ENCODE results near the gene IQGAP2.
"Not testable (repeated sequence)": the region's sequence is repeated elsewhere in the genome, so short reads cannot be mapped to it uniquely, and the experiment has no call there.

Gene IQGAP2

DNA sequence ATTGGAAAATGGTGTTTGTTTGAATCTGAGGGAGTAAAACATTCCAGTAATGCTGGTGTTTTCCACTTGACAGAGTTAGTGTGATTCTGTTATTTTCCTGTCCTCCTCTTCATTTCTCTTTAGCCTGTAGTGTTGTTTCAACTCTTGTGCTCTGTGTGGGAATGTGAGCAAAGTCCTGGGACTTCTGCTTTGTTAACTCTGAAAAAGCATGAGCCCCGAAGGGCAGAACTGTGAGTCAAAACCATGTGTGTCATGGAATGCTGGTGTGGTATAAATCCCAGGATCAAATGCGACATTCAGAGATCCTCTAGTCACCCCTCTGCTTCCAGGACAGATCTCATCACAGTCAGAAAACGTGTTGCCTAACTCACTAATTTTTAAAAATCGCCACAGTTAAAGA is 321.8 kb downstream of the IQGAP2 start:
- H3K9me3 ChIP-seq (ENCODE audit: insufficient read depth, low read depth, low read length): peaks cover 16% of the 10 kb centered on the region
- no peak overlapping the region for H3K4me3 ChIP-seq (ENCODE audit: low read length)
- no peaks in the 10 kb centered on the region for H3K27me3 ChIP-seq (ENCODE audit: insufficient read depth, low read length)
- H3K9ac ChIP-seq (ENCODE audit: low read depth, low read length): no peak overlapping the region
- H3K27ac ChIP-seq (ENCODE audit: low read length): no peak overlapping the region
- H3K36me3 ChIP-seq (ENCODE audit: insufficient read depth, low read depth, low read length): peaks cover 14% of the 10 kb centered on the region; the same call in 1 of the 2 replicates
- peaks cover 3% of the 10 kb centered on the region; the same call in 1 of the 2 replicates for H3K4me1 ChIP-seq (ENCODE audit: insufficient read depth, low read length)

GRCh38 chr5:76728965-76729364 is 325.9 kb downstream of the IQGAP2 start:
- Histone ChIP-seq H3K9me3 (ENCODE audit: insufficient read depth, low read depth, low read length) (peaks cover 21% of the 10 kb centered on the region), H3K36me3 (ENCODE audit: insufficient read depth, low read depth, low read length) (peaks cover 39% of the 10 kb centered on the region), H3K9ac (ENCODE audit: low read depth, low read length) (no peak overlapping the region), H3K27ac (ENCODE audit: low read length) (no peak overlapping the region), H3K4me1 (ENCODE audit: insufficient read depth, low read length) (peaks cover 3% of the 10 kb centered on the region; the same call in 1 of the 2 replicates), H3K27me3 (ENCODE audit: insufficient read depth, low read length) (no peaks in the 10 kb centered on the region), H3K4me3 (ENCODE audit: low read length) (no peak overlapping the region)

DNA sequence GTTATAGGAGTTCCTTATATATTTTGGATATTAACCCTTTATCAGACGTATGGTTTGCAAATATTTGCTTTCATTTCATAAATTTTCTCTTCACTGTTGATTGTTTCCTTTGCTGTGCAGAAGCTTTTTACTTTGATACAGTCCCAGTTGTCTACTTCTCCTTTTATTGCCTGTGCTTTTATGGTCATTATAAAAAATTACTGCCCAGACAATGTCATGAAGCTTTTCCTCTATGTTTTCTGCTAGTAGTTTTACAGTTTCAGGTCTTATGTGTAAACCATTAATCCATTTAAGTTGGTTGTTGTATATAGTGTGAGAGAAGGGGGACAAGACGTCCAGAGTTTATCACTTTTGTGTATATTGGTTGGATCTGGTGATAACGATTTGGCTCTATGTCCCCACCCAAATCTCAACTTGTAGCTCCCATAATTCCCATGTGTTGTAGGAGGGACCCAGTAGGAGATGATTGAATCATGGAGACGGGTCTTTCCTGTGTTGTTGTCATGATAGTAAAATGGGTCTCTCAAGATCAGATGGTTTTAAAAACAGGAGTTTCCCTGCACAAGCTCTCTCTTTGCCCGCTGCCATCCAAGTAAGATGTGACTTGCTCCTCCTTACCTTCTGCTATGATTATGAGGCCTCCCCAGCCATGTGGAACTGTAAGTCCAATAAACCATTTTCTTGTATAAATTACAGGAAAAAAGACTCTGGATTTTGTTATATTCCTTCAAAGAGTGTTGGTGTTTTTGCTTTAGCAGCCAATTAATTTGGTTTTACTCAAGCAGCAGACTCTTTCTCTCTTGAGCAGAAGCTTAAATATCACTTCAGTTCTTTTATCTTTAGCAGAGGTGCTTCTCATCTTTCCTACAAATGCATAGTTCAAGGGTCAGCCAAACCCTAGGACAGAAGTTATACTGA is 326.5 kb downstream of the IQGAP2 start:
- no peak overlapping the region for H3K4me3 ChIP-seq (ENCODE audit: low read length)
- no peak overlapping the region for H3K9ac ChIP-seq (ENCODE audit: low read depth, low read length)
- H3K4me1 ChIP-seq (ENCODE audit: insufficient read depth, low read length): peaks cover 2% of the 10 kb centered on the region; the same call in 1 of the 2 replicates
- H3K27me3 ChIP-seq (ENCODE audit: insufficient read depth, low read length): no peaks in the 10 kb centered on the region
- peaks cover 21% of the 10 kb centered on the region for H3K9me3 ChIP-seq (ENCODE audit: insufficient read depth, low read depth, low read length)
- H3K27ac ChIP-seq (ENCODE audit: low read length): no peak overlapping the region
- peaks cover 46% of the 10 kb centered on the region for H3K36me3 ChIP-seq (ENCODE audit: insufficient read depth, low read depth, low read length)

DNA sequence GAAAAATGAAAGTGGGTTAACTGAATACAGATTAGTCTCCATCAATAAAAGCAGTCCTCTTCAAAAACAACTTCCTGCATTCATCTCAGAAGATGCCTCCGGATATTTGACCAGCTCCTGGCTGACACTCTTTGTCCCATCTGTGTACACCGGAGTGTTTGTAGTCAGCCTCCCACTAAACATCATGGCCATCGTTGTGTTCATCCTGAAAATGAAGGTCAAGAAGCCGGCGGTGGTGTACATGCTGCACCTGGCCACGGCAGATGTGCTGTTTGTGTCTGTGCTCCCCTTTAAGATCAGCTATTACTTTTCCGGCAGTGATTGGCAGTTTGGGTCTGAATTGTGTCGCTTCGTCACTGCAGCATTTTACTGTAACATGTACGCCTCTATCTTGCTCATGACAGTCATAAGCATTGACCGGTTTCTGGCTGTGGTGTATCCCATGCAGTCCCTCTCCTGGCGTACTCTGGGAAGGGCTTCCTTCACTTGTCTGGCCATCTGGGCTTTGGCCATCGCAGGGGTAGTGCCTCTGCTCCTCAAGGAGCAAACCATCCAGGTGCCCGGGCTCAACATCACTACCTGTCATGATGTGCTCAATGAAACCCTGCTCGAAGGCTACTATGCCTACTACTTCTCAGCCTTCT is 329.4 kb downstream of the IQGAP2 start:
- H3K9me3 ChIP-seq (ENCODE audit: insufficient read depth, low read depth, low read length): peaks cover 21% of the 10 kb centered on the region
- no peaks in the 10 kb centered on the region for H3K4me1 ChIP-seq (ENCODE audit: insufficient read depth, low read length)
- no peak overlapping the region for H3K9ac ChIP-seq (ENCODE audit: low read depth, low read length)
- no peak overlapping the region for H3K4me3 ChIP-seq (ENCODE audit: low read length)
- peaks cover 43% of the 10 kb centered on the region for H3K36me3 ChIP-seq (ENCODE audit: insufficient read depth, low read depth, low read length)
- no peaks in the 10 kb centered on the region for H3K27me3 ChIP-seq (ENCODE audit: insufficient read depth, low read length)
- H3K27ac ChIP-seq (ENCODE audit: low read length): no peak overlapping the region

DNA sequence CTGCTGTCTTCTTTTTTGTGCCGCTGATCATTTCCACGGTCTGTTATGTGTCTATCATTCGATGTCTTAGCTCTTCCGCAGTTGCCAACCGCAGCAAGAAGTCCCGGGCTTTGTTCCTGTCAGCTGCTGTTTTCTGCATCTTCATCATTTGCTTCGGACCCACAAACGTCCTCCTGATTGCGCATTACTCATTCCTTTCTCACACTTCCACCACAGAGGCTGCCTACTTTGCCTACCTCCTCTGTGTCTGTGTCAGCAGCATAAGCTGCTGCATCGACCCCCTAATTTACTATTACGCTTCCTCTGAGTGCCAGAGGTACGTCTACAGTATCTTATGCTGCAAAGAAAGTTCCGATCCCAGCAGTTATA is 329.9 kb downstream of the IQGAP2 start:
- H3K36me3 ChIP-seq (ENCODE audit: insufficient read depth, low read depth, low read length): peaks cover 43% of the 10 kb centered on the region
- H3K27me3 ChIP-seq (ENCODE audit: insufficient read depth, low read length): no peaks in the 10 kb centered on the region
- H3K27ac ChIP-seq (ENCODE audit: low read length): no peak overlapping the region
- peaks cover 21% of the 10 kb centered on the region for H3K9me3 ChIP-seq (ENCODE audit: insufficient read depth, low read depth, low read length)
- H3K4me1 ChIP-seq (ENCODE audit: insufficient read depth, low read length): no peaks in the 10 kb centered on the region
- H3K4me3 ChIP-seq (ENCODE audit: low read length): no peak overlapping the region
- no peak overlapping the region for H3K9ac ChIP-seq (ENCODE audit: low read depth, low read length)

DNA sequence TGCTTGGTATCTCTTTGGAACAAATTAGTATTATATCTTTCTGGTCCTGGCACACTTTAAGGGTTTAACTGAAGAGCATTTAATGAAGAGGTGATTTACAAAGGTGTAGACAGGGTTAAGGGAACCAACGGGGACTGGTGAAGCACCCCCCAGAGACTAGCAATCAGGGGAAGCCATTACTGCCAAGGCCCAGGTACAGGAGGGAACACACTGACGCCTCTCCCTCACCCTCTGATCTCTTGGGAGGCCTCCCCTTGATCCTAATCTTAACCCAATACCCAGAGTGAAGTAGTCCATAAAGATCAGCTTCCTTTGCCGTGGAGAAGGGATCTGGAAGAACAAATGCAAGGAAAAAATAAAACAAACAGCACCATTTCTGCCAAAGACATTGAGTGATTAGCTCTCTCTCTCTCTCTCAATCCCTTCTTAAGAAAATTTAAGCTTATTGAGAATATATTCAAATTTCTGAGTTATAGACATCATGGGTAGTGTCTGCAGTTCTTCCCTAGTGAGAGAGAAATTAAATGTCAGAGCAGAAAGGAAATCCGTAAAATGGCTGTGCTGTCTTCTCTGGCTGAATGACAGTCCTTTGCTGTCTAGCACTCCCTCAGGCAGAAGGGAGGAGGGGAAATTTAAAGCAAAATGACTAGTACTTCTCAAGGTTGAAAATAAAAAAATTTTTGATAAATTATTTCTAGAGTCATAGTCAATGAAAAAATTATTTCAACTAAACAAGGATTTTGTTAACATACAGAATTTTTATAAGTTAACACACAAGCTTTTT is 332.9 kb downstream of the IQGAP2 start:
- Histone ChIP-seq H3K9me3 (ENCODE audit: insufficient read depth, low read depth, low read length) (no peaks in the 10 kb centered on the region), H3K4me1 (ENCODE audit: insufficient read depth, low read length) (no peaks in the 10 kb centered on the region), H3K27ac (ENCODE audit: low read length) (no peak overlapping the region), H3K36me3 (ENCODE audit: insufficient read depth, low read depth, low read length) (peaks cover 24% of the 10 kb centered on the region), H3K27me3 (ENCODE audit: insufficient read depth, low read length) (no peaks in the 10 kb centered on the region), H3K9ac (ENCODE audit: low read depth, low read length) (no peak overlapping the region), H3K4me3 (ENCODE audit: low read length) (no peak overlapping the region)

DNA sequence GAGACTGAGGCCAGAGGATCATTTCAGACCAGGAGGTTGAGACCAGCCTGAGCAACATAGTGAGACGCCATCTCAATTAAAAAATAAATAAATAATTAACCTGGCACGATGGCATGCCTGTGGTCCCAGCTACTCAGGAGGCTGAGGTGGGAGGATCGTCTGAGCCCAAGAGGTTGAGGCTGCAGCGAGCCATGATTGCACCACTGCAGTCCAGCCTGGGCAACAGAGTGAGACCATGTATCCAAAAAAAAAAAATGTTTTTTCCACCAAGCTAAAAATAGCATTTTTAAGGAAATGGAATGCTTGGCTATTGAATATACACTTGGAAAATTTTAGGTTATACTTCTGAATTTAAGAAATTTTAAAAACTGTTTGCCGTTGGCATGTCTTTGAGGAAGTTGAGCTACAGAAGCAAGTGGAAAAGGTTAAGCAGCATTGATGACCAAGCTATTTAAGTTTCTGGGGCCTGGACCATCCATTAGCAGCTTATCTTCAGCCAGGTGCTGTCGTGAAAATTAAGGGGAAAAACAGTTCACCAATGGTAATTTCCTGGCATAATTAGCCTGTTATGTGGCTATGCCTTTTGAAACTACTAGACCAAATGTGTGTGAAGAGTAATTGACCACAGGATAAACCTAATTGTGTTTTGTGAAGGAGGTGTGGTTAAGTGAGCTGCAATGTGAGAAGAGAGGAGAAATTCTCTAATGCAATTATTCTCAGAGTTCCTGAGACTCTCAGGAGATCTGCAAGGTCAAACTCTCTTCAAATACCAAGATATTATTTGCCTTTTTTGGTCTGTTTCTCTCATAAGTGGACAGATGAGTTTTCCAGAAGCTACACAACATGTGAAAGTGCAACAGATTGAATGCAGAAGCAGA is 333.8 kb downstream of the IQGAP2 start:
- Histone ChIP-seq H3K36me3 (ENCODE audit: insufficient read depth, low read depth, low read length) (peaks cover 24% of the 10 kb centered on the region), H3K9ac (ENCODE audit: low read depth, low read length) (no peak overlapping the region), H3K9me3 (ENCODE audit: insufficient read depth, low read depth, low read length) (no peaks in the 10 kb centered on the region), H3K4me3 (ENCODE audit: low read length) (no peak overlapping the region), H3K27ac (ENCODE audit: low read length) (no peak overlapping the region), H3K27me3 (ENCODE audit: insufficient read depth, low read length) (no peaks in the 10 kb centered on the region), H3K4me1 (ENCODE audit: insufficient read depth, low read length) (no peaks in the 10 kb centered on the region)

DNA sequence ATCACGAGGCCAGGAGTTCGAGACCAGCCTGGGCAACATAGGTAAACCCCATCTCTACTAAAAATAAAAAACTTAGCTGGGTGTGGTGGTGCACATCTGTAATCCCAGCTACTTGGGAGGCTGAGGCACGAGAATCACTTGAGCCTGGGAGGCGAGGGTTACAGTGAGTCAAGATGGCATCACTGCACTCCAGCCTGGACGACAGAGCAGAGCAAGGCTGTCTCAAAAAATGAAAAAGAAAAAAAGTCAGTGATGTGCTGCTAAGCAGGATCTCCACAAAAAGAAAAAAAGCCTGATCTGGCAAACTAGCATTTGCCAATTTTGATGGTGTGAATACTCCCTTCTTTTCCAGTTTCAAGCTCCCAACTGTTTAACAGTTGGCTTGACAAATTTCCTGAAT is 334.8 kb downstream of the IQGAP2 start:
- no peak overlapping the region for H3K27ac ChIP-seq (ENCODE audit: low read length)
- H3K27me3 ChIP-seq (ENCODE audit: insufficient read depth, low read length): no peaks in the 10 kb centered on the region
- no peaks in the 10 kb centered on the region for H3K4me1 ChIP-seq (ENCODE audit: insufficient read depth, low read length)
- H3K9ac ChIP-seq (ENCODE audit: low read depth, low read length): no peak overlapping the region
- peaks cover 17% of the 10 kb centered on the region for H3K36me3 ChIP-seq (ENCODE audit: insufficient read depth, low read depth, low read length)
- no peak overlapping the region for H3K4me3 ChIP-seq (ENCODE audit: low read length)
- no peaks in the 10 kb centered on the region for H3K9me3 ChIP-seq (ENCODE audit: insufficient read depth, low read depth, low read length)

DNA sequence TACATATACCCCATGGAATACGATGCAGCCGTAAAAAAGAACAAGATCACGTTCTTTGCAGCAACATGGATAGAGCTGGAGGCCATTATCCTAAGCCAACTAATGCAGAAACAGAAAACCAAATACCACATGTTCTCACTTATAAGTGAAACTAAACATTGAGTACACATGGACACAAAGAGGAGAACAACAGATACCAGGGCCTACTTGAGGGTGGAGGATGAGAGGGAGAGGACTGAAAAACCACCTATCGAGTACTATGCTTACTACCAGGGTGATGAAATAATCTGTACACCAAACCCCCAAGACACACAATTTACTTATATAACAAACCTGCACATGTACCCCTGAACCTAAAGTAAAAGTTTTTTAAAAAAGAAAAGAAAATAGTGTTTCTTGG is 338.4 kb downstream of the IQGAP2 start:
- not testable (repeated sequence) for H3K9me3 ChIP-seq (ENCODE audit: insufficient read depth, low read depth, low read length); H3K9ac ChIP-seq (ENCODE audit: low read depth, low read length); H3K4me1 ChIP-seq (ENCODE audit: insufficient read depth, low read length); H3K4me3 ChIP-seq (ENCODE audit: low read length); H3K27me3 ChIP-seq (ENCODE audit: insufficient read depth, low read length); H3K36me3 ChIP-seq (ENCODE audit: insufficient read depth, low read depth, low read length); H3K27ac ChIP-seq (ENCODE audit: low read length)

DNA sequence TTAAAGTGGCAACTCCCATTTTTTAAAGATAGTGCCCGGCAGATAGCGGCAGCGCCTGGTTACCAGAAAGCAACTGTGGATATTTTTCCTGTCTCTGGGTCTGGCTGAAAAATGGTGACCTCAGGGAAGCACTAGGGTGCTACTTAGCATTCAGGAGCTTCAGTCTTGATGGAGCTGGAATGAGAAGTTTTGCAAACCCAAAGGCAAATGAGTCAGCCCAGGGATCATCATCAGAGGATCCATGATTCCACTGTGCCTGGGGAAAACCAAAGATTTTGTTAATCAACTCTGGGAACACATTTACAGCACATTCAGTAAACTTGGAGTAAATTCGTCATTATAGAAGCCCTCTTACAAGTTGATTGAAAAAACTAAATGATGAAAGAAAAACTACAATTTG is 339.5 kb downstream of the IQGAP2 start:
- H3K9me3 ChIP-seq (ENCODE audit: insufficient read depth, low read depth, low read length): no peaks in the 10 kb centered on the region
- no peaks in the 10 kb centered on the region for H3K4me1 ChIP-seq (ENCODE audit: insufficient read depth, low read length)
- no peak overlapping the region for H3K9ac ChIP-seq (ENCODE audit: low read depth, low read length)

GRCh38 chr5:76744632-76745031 is 341.5 kb downstream of the IQGAP2 start:
- Histone ChIP-seq H3K4me1 (ENCODE audit: insufficient read depth, low read length) (no peaks in the 10 kb centered on the region), H3K27ac (ENCODE audit: low read length) (no peak overlapping the region), H3K9me3 (ENCODE audit: insufficient read depth, low read depth, low read length) (no peaks in the 10 kb centered on the region), H3K27me3 (ENCODE audit: insufficient read depth, low read length) (no peaks in the 10 kb centered on the region), H3K4me3 (ENCODE audit: low read length) (no peak overlapping the region), H3K36me3 (ENCODE audit: insufficient read depth, low read depth, low read length) (no peaks in the 10 kb centered on the region), H3K9ac (ENCODE audit: low read depth, low read length) (no peak overlapping the region)

More for the DNA sequence above, 339.5 kb downstream of the IQGAP2 start:
- Histone ChIP-seq H3K27me3 (ENCODE audit: insufficient read depth, low read length) (no peaks in the 10 kb centered on the region), H3K4me3 (ENCODE audit: low read length) (no peak overlapping the region), H3K36me3 (ENCODE audit: insufficient read depth, low read depth, low read length) (no peaks in the 10 kb centered on the region), H3K27ac (ENCODE audit: low read length) (no peak overlapping the region)

Data from iPS-20b (cell line).